Karpas-422 (cell line): ENCODE results near the gene CENPN. TPM values are rescaled to one million over a fixed set of nuclear protein-coding genes. Genes with fewer than 3 reads are reported as not detected.

Experiments
- DNase-seq: peaks from one replicate; pipeline ENCODE4 v3.0.0-alpha.2; 2015
- H2AFZ ChIP-seq: fragments of 200-600 bp; sonication (generic); 2 replicates; pipeline ENCODE4 v1.6.1; 2014; ENCODE audit warnings: antibody characterized with exemption, low read length, mixed read lengths
- H3K27ac ChIP-seq: fragments of 200-600 bp; sonication (generic); 2 replicates; pipeline ENCODE4 v1.5.1; 2014; ENCODE audit warnings: mild to moderate bottlenecking, low read length, moderate library complexity
- H3K27me3 ChIP-seq: fragments of 200-600 bp; sonication (generic); 2 replicates; pipeline ENCODE4 v1.6.1; 2014; ENCODE audit warnings: low read length, mixed read lengths
- H3K36me3 ChIP-seq: fragments of 200-600 bp; sonication (generic); 2 replicates; pipeline ENCODE4 v1.6.1; 2014; ENCODE audit warnings: low read length, mixed read lengths; ENCODE audit not compliant: insufficient read depth
- H3K4me1 ChIP-seq: fragments of 200-600 bp; sonication (generic); 2 replicates; pipeline ENCODE4 v1.6.1; 2014; ENCODE audit warnings: mild to moderate bottlenecking, low read length, mixed read lengths
- H3K4me2 ChIP-seq: fragments of 200-600 bp; sonication (generic); 2 replicates; pipeline ENCODE4 v1.6.1; 2014; ENCODE audit warnings: low read length, low read depth, mild to moderate bottlenecking; ENCODE audit not compliant: poor library complexity, severe bottlenecking
- H3K4me3 ChIP-seq: fragments of 200-600 bp; sonication (generic); 2 replicates; pipeline ENCODE4 v1.5.1; 2014; ENCODE audit warnings: mild to moderate bottlenecking, antibody characterized with exemption, low read length, mixed read lengths
- H3K79me2 ChIP-seq: fragments of 200-600 bp; sonication (generic); 2 replicates; pipeline ENCODE4 v1.6.1; 2014; ENCODE audit warnings: mild to moderate bottlenecking, low read length, mixed read lengths
- H3K9ac ChIP-seq: fragments of 200-600 bp; sonication (generic); 2 replicates; pipeline ENCODE4 v1.6.0; 2014; ENCODE audit warnings: low read length
- H3K9me2 ChIP-seq: fragments of 200-600 bp; sonication (generic), shearing (Covaris generic); replicated peaks from 2 replicates; pipeline ENCODE4 v1.6.0; 2014; ENCODE audit warnings: mild to moderate bottlenecking, low read length, moderate library complexity; ENCODE audit not compliant: insufficient read depth
- H3K9me3 ChIP-seq: fragments of 300-700, 200-600 bp; sonication (generic); 2 replicates; pipeline ENCODE4 v1.6.1; 2014; ENCODE audit warnings: low read length, mixed read lengths
- H4K20me1 ChIP-seq: fragments of 200-600 bp; sonication (generic); 2 replicates; pipeline ENCODE4 v1.6.1; 2014; ENCODE audit warnings: mild to moderate bottlenecking, antibody characterized with exemption, low read length, low read depth; ENCODE audit not compliant: insufficient read depth
- total RNA-seq: library from RNA; depleted of rRNA; stranded (reverse); fragments of >200 nt; shearing (Covaris generic); gene quantifications from 2 replicates; pipeline ENCODE4 v1.2.3, GENCODE V29; 2014; ENCODE audit warnings: low replicate concordance

Gene CENPN
- total RNA-seq, 1 experiment from 2014 or later, result 24.4 TPM

- Histone ChIP-seq H3K27ac (no peak overlapping the region), H3K36me3 (peaks cover 56% of the 10 kb centered on the region), H3K4me3 (no peak overlapping the region), H4K20me1 (0 out of 2 replicates have a peak, but pooled peaks cover 9% of the 10 kb centered on the region), H3K9me2 (no peaks in the 10 kb centered on the region), H3K9me3 (no peaks in the 10 kb centered on the region), H3K27me3 (no peaks in the 10 kb centered on the region), H3K4me2 (no peak overlapping the region), H3K9ac (no peak overlapping the region), H3K4me1 (peaks cover 9% of the 10 kb centered on the region), H3K79me2 (peaks cover 49% of the 10 kb centered on the region), H2AFZ (no peak overlapping the region)
- DNase-seq, result no peak
Measured at GRCh38 chr16:81040842-81041241, 33.8 kb downstream of the CENPN start.

DNA sequence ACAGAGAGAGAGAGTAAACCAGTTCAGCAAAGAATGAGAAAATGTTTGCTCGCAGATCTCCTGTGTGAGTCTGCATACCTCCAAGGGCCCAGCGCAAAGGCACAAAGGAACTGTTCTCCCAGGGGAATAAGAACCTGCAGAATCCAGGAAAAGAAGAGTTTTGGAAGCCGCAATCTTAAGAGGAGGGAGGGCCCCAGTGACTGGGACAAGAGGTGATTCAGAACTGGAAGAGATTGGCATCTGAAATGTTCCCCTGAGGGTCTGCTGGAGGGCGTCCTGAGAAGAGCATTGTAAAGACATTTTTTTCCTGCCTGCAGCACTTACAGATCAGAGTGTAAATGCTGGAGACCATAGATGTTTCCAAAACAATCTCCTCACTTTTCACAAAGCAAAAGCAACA lies 34.7 kb downstream of the CENPN start:
- H3K36me3 ChIP-seq, result peaks cover 65% of the 10 kb centered on the region

GRCh38 chr16:81042821-81043220 lies 35.8 kb downstream of the CENPN start:
- no peaks in the 10 kb centered on the region for H3K9me3 ChIP-seq
- no peaks in the 10 kb centered on the region for H3K9me2 ChIP-seq
- H3K9ac ChIP-seq, result no peak overlapping the region
- H3K4me1 ChIP-seq, result no peaks in the 10 kb centered on the region; the same call in 1 of the 2 replicates
- DNase-seq, result no peak
- 0 out of 2 replicates have a peak, but pooled peaks cover 6% of the 10 kb centered on the region for H4K20me1 ChIP-seq
- H3K4me2 ChIP-seq, result no peak overlapping the region
- H3K4me3 ChIP-seq, result no peak overlapping the region
- H3K36me3 ChIP-seq, result peaks cover 65% of the 10 kb centered on the region
- no peak overlapping the region for H2AFZ ChIP-seq
- no peaks in the 10 kb centered on the region for H3K27me3 ChIP-seq
- peaks cover 33% of the 10 kb centered on the region for H3K79me2 ChIP-seq
- H3K27ac ChIP-seq, result no peak overlapping the region

More for the DNA sequence above, 34.7 kb downstream of the CENPN start:
- Histone ChIP-seq H3K9me3 (no peaks in the 10 kb centered on the region), H3K9ac (no peak overlapping the region), H3K9me2 (no peaks in the 10 kb centered on the region), H3K27me3 (no peaks in the 10 kb centered on the region), H3K4me1 (peaks cover 8% of the 10 kb centered on the region), H3K79me2 (peaks cover 44% of the 10 kb centered on the region), H3K4me2 (no peak overlapping the region), H3K4me3 (no peak overlapping the region), H3K27ac (no peak overlapping the region), H2AFZ (no peak overlapping the region), H4K20me1 (0 out of 2 replicates have a peak, but pooled peaks cover 9% of the 10 kb centered on the region)
- no peak for DNase-seq

DNA sequence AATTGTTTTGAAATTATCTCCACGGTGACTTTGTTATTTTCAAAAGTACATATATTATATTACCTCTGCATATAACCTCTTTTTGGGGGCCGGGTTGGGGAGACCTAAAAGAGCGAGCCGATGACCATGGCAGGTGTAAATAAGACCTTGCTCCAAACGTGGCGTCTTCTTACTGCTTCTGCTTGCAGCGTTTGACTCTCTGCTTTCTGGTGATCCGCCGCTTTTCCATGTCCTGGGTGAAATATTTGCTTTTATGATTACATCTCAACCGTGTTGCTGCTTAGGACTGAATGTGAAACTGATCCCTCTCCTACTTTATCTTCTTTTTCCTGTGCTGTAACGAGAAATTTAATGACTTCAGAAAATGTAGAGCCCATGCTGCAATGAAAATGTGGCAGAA lies 46.7 kb downstream of the CENPN start:
- Histone ChIP-seq H3K4me1 (no peaks in the 10 kb centered on the region), H3K9me2 (no peaks in the 10 kb centered on the region), H3K9me3 (peaks cover 13% of the 10 kb centered on the region), H3K27ac (no peak overlapping the region), H3K27me3 (no peaks in the 10 kb centered on the region), H3K79me2 (no peaks in the 10 kb centered on the region), H3K4me3 (no peak overlapping the region), H4K20me1 (no peaks in the 10 kb centered on the region), H3K9ac (no peak overlapping the region), H3K4me2 (no peak overlapping the region), H3K36me3 (0 out of 2 replicates have a peak, but pooled peaks cover 3% of the 10 kb centered on the region), H2AFZ (no peak overlapping the region)
- DNase-seq, result no peak

GRCh38 chr16:81060576-81061306 lies 53.7 kb downstream of the CENPN start:
- Histone ChIP-seq H3K36me3 (no peaks in the 10 kb centered on the region), H3K27ac (no peak overlapping the region), H3K9me2 (no peaks in the 10 kb centered on the region), H3K79me2 (no peaks in the 10 kb centered on the region), H4K20me1 (no peaks in the 10 kb centered on the region), H3K4me3 (no peak overlapping the region), H3K4me2 (no peak overlapping the region), H3K9ac (no peak overlapping the region), H2AFZ (no peak overlapping the region), H3K4me1 (no peaks in the 10 kb centered on the region), H3K9me3 (no peaks in the 10 kb centered on the region), H3K27me3 (no peaks in the 10 kb centered on the region)
- DNase-seq, result no peak

- Histone ChIP-seq H4K20me1 (no peaks in the 10 kb centered on the region), H3K9me3 (no peaks in the 10 kb centered on the region), H3K4me3 (no peak overlapping the region), H3K9ac (no peak overlapping the region), H3K79me2 (no peaks in the 10 kb centered on the region), H3K27ac (no peak overlapping the region), H3K9me2 (no peaks in the 10 kb centered on the region), H3K27me3 (no peaks in the 10 kb centered on the region), H3K4me2 (no peak overlapping the region), H3K4me1 (no peaks in the 10 kb centered on the region), H3K36me3 (no peaks in the 10 kb centered on the region), H2AFZ (no peak overlapping the region)
- no peak for DNase-seq
Measured at GRCh38 chr16:81061307-81061640, 54.3 kb downstream of the CENPN start.

- DNase-seq, result no peak
- H3K9me3 ChIP-seq, result no peaks in the 10 kb centered on the region
- H3K9ac ChIP-seq, result no peak overlapping the region
Measured at GRCh38 chr16:81061871-81062608, 55.0 kb downstream of the CENPN start.

GRCh38 chr16:81066681-81067080 lies 59.7 kb downstream of the CENPN start:
- Histone ChIP-seq H3K9ac (no peak overlapping the region), H3K9me2 (no peaks in the 10 kb centered on the region), H3K9me3 (no peaks in the 10 kb centered on the region), H3K36me3 (no peaks in the 10 kb centered on the region), H4K20me1 (no peaks in the 10 kb centered on the region), H3K4me2 (no peak overlapping the region), H3K4me1 (no peaks in the 10 kb centered on the region), H3K27ac (no peak overlapping the region), H2AFZ (no peak overlapping the region), H3K4me3 (no peak overlapping the region), H3K27me3 (no peaks in the 10 kb centered on the region), H3K79me2 (no peaks in the 10 kb centered on the region)
- no peak for DNase-seq

More at GRCh38 chr16:81061871-81062608, 55.0 kb downstream of the CENPN start:
- H3K27ac ChIP-seq, result no peak overlapping the region
- no peaks in the 10 kb centered on the region for H4K20me1 ChIP-seq
- H3K36me3 ChIP-seq, result no peaks in the 10 kb centered on the region
- H2AFZ ChIP-seq, result no peak overlapping the region
- no peaks in the 10 kb centered on the region for H3K79me2 ChIP-seq
- no peaks in the 10 kb centered on the region for H3K4me1 ChIP-seq
- H3K9me2 ChIP-seq, result no peaks in the 10 kb centered on the region
- H3K4me3 ChIP-seq, result no peak overlapping the region
- no peak overlapping the region for H3K4me2 ChIP-seq
- no peaks in the 10 kb centered on the region for H3K27me3 ChIP-seq
